K562 (cell line): ENCODE measurements around the gene AKAP12. TPM values are rescaled to one million over a fixed set of nuclear protein-coding genes. Genes with fewer than 3 reads are reported as not detected.
"Not testable (repeated sequence)": the region's sequence is repeated elsewhere in the genome, so short reads cannot be mapped to it uniquely, and the experiment has no call there.

Source experiments
- ATAC-seq: fragments of 200-7000 bp; cut with Tn5 transposase; 3 replicates; pipeline ENCODE4 v1.9.1; 2020; ENCODE audit warnings: moderate library complexity
- BruUV-seq: library from RNA; stranded (reverse); fragments of 400-500 nt; replicated peaks from 2 replicates; lab custom pipeline; 2021; lab: Mats Ljungman, UMichigan
- CTCF ChIA-PET: fragments of 300-600 bp; formaldehyde crosslinking; extraction: SDS; loops from one replicate; lab custom pipeline; 2021; ENCODE audit warnings: low intra/inter-chr PET ratio; lab: Yijun Ruan, JAX
- POLR2A ChIA-PET: fragments of 300-600, 350-650 bp; sonication (Branson Sonifier 250); formaldehyde crosslinking; extraction: SDS; loops from one replicate; lab custom pipeline; 2021; ENCODE audit warnings: antibody characterized with exemption, inconsistent platforms; lab: Yijun Ruan, JAX
- DNase-seq, 4 experiments: peaks; one replicate each; pipeline versions ENCODE4 v3.0.0 to v3.0.0-alpha.2; 2011 to 2018; ENCODE audit warnings: low spot score in 3 of 4, mixed read lengths in 3 of 4; ENCODE audit errors: extremely low read depth in 1 of 4
- FAIRE-seq: peaks from 2 replicates; lab custom pipeline; 2011; peaks lifted over from hg19 to GRCh38; lab: Jason Lieb, UNC
- H2AFZ ChIP-seq: 2 replicates; pipeline ENCODE4 v1.6.0; 2011; ENCODE audit warnings: low read depth, low read length, control low read depth, inconsistent platforms
- H3K27ac ChIP-seq: fragments of 200-600 bp; 3 replicates; pipeline ENCODE4 v1.8.0; 2011; ENCODE audit warnings: low read depth, mild to moderate bottlenecking, control low read depth, inconsistent platforms, low read length, moderate library complexity, mixed read lengths; ENCODE audit errors: extremely low read depth
- H3K27me3 ChIP-seq, 2 experiments: fragments of 300-600 bp in 1 of 2; 2 replicates in 1 of 2; 3 replicates in 1 of 2; pipeline versions ENCODE4 v1.6.0 to v1.8.0; 2011; ENCODE audit warnings: inconsistent platforms in 2 of 2, low read length in 2 of 2, mild to moderate bottlenecking in 1 of 2, mixed read lengths in 1 of 2, moderate library complexity in 1 of 2; ENCODE audit not compliant: control insufficient read depth in 2 of 2, insufficient read depth in 2 of 2
- H3K36me3 ChIP-seq: fragments of 300-600 bp; 3 replicates; pipeline ENCODE4 v1.8.0; 2011; ENCODE audit warnings: mild to moderate bottlenecking, low read length, inconsistent platforms; ENCODE audit not compliant: control insufficient read depth, insufficient read depth
- H3K4me1 ChIP-seq, 2 experiments: fragments of 200-600 bp in 1 of 2; replicated peaks in 1 of 2; 2 replicates in 1 of 2; 3 replicates in 1 of 2; pipeline versions ENCODE4 v1.5.1 to v1.8.0; 2011; ENCODE audit warnings: inconsistent platforms in 2 of 2, low read length in 2 of 2, mild to moderate bottlenecking in 1 of 2, mixed read lengths in 1 of 2, moderate library complexity in 1 of 2; ENCODE audit not compliant: control insufficient read depth in 2 of 2, insufficient read depth in 2 of 2
- H3K4me2 ChIP-seq: 2 replicates; pipeline ENCODE4 v1.6.1; 2011; ENCODE audit warnings: low read length, control low read depth, inconsistent platforms, mixed read lengths; ENCODE audit not compliant: insufficient read depth
- H3K4me3 ChIP-seq: fragments of 200-600 bp; sonication (generic), shearing (Covaris generic); 2 replicates; pipeline ENCODE4 v1.5.1; 2016; ENCODE audit warnings: control low read depth, inconsistent platforms
- H3K79me2 ChIP-seq: fragments of 200-600 bp; 3 replicates; pipeline ENCODE4 v1.8.0; 2011; ENCODE audit warnings: low read length, inconsistent platforms; ENCODE audit not compliant: control insufficient read depth, insufficient read depth
- H3K9ac ChIP-seq, 2 experiments: 2 replicates each; pipeline versions ENCODE4 v1.6.0 to v1.6.1; 2011; ENCODE audit warnings: low read depth in 2 of 2, low read length in 2 of 2, control low read depth in 1 of 2, inconsistent platforms in 1 of 2, mild to moderate bottlenecking in 1 of 2, mixed read lengths in 1 of 2; ENCODE audit not compliant: insufficient read depth in 1 of 2
- H3K9me1 ChIP-seq: one replicate; pipeline ENCODE4 v1.6.0; 2011; ENCODE audit warnings: inconsistent platforms, mild to moderate bottlenecking, low read length, moderate library complexity; ENCODE audit not compliant: control insufficient read depth, insufficient read depth
- H3K9me3 ChIP-seq: replicated peaks from 2 replicates; pipeline ENCODE4 v1.5.1; 2011; ENCODE audit warnings: low read depth, low read length, inconsistent platforms; ENCODE audit not compliant: control insufficient read depth, insufficient read depth
- H4K20me1 ChIP-seq: replicated peaks from 2 replicates; pipeline ENCODE4 v1.6.1; 2011; ENCODE audit warnings: low read length, inconsistent platforms, mixed read lengths; ENCODE audit not compliant: control insufficient read depth, insufficient read depth
- CBX2 ChIP-seq: fragments of 200-600 bp; sonication (generic); IDR thresholded peaks from one replicate; pipeline ENCODE4 v1.6.1; 2012; ENCODE audit warnings: mild to moderate bottlenecking, low read length, inconsistent platforms; ENCODE audit not compliant: insufficient read depth, poor library complexity, severe bottlenecking
- EHMT2 ChIP-seq: fragments of 450-650 bp; IDR thresholded peaks from 2 replicates; pipeline ENCODE4 v1.6.1; 2018; ENCODE audit warnings: antibody characterized with exemption
- KLF16 ChIP-seq: IDR thresholded peaks from 2 replicates; pipeline ENCODE4 v1.6.1; 2016; ENCODE audit warnings: antibody characterized with exemption
- MAX ChIP-seq: sonication (generic); formaldehyde crosslinking; IDR thresholded peaks from 2 replicates; pipeline ENCODE4 v1.9.0; 2022; ENCODE audit warnings: mild to moderate bottlenecking, missing genetic modification reagents
- MNT ChIP-seq, 2 experiments: fragments of 450-650 bp; conservative IDR thresholded peaks; 2 replicates each; pipeline ENCODE4 v1.6.1; 2017; ENCODE audit warnings: mild to moderate bottlenecking in 2 of 2, moderate library complexity in 2 of 2
- NCOA6 ChIP-seq: fragments of 450-650 bp; IDR thresholded peaks from 2 replicates; pipeline ENCODE4 v1.6.1; 2017; ENCODE audit warnings: mild to moderate bottlenecking
- NFIX ChIP-seq: fragments of 250-450 bp; sonication (Bioruptor Pico); IDR thresholded peaks from 2 replicates; pipeline ENCODE4 v1.4.0; 2020; ENCODE audit warnings: low read depth, mild to moderate bottlenecking, moderate library complexity
- NR2C1 ChIP-seq, 2 experiments: fragments of 450-650 bp; IDR thresholded peaks; 2 replicates each; pipeline ENCODE4 v1.6.1; 2017; ENCODE audit warnings: mild to moderate bottlenecking in 2 of 2, antibody characterized with exemption in 1 of 2, inconsistent platforms in 1 of 2, missing compliant biosample characterization in 1 of 2, missing genetic modification characterization in 1 of 2
- SAFB ChIP-seq: fragments of 200-400 bp; formaldehyde crosslinking; IDR thresholded peaks from 2 replicates; pipeline ENCODE4 v1.6.1; 2017; ENCODE audit warnings: low read depth, low read length, borderline replicate concordance
- ZNF347 ChIP-seq: fragments of 450-650 bp; formaldehyde crosslinking; IDR thresholded peaks from 2 replicates; pipeline ENCODE4 v1.4.0; 2020; ENCODE audit warnings: low read depth, mild to moderate bottlenecking, moderate library complexity
- ZNF76 ChIP-seq: fragments of 250-450 bp; sonication (Bioruptor Pico); IDR thresholded peaks from 2 replicates; pipeline ENCODE4 v1.4.0; 2020; ENCODE audit warnings: mild to moderate bottlenecking, moderate library complexity, borderline replicate concordance
- WGBS: fragments of 100-300 bp; shearing (Covaris generic); methylation state at CpG from one replicate; pipeline ENCODE4 v1.1.6; 2016; ENCODE audit warnings: low coverage, mixed read lengths; ENCODE audit not compliant: insufficient coverage; ENCODE audit errors: missing lambda C conversion rate; 5-methylcytosine and 5-hydroxymethylcytosine counted together
- in situ Hi-C: fragments of 300-500 bp; cut with MboI; formaldehyde crosslinking; loops from 4 replicates; pipeline ENCODE4 v1.15.0; 2018; ENCODE audit warnings: inconsistent platforms, mixed read lengths
- intact Hi-C: fragments of 100-400 bp; cut with micrococcal nuclease; formaldehyde crosslinking; loops from 2 replicates; pipeline ENCODE4 v1.14.2; 2022
- polyA plus RNA-seq, 8 experiments: library from polyadenylated mRNA; depleted of rRNA in 4 of 8; stranded (reverse) in 5 of 8; unstranded in 3 of 8; fragments of >200 nt; fragmentation: Nextera tagmentation in 2 of 8; fragmentation: Illumina TruSeq in 1 of 8; extraction: Ambion mirVana in 2 of 8; extraction: Trizol in 1 of 8; gene quantifications; 2 replicates each; pipeline versions ENCODE4 v1.2.1 to v1.2.3, GENCODE V29; 2011 to 2014; ENCODE audit warnings: inconsistent platforms in 1 of 8, missing spikeins in 1 of 8
- total RNA-seq, 7 experiments: library from RNA; depleted of rRNA in 6 of 7; stranded (reverse); fragments of >200 nt in 6 of 7; fragmentation: Illumina TruSeq in 2 of 7; extraction: Trizol in 2 of 7; gene quantifications; 2 replicates each; pipeline versions ENCODE4 v1.2.1 to v1.2.3, GENCODE V29; 2011 to 2021; ENCODE audit warnings: low replicate concordance in 1 of 7
- TF ChIP-seq, protein P1 (sequence below), 2 experiments: fragments of 450-650 bp in 1 of 2; sonication (generic) in 1 of 2; formaldehyde crosslinking; conservative IDR thresholded peaks; 2 replicates each; pipeline versions ENCODE4 v1.4.0 to v1.8.1; 2020 to 2022; ENCODE audit warnings: mild to moderate bottlenecking in 1 of 2, missing genetic modification reagents in 1 of 2

Gene AKAP12
- total and polyA plus RNA-seq, 9 of the 15 experiments (the other 6 are each of a cell fraction or from before 2014, with no cell fraction given) = 0.08 to 2.0 (median 0.62) TPM

- H2AFZ ChIP-seq, CTCF ChIA-PET, in situ Hi-C loops, DNase-seq, H3K9ac ChIP-seq, ATAC-seq, H3K4me2 ChIP-seq, intact Hi-C loops, H3K4me1 ChIP-seq, H3K9me1 ChIP-seq, H3K9me3 ChIP-seq, H4K20me1 ChIP-seq, H3K27ac ChIP-seq, H3K36me3 ChIP-seq, FAIRE-seq, H3K4me3 ChIP-seq, H3K79me2 ChIP-seq, BruUV-seq: not testable (repeated sequence)
- WGBS = 12% methylated on average over 10 of the region's 10 CpGs
- POLR2A ChIA-PET = interaction anchor here (0.7 to 1.7 kb wide), 3 partner anchors 9 to 270 kb away, joined by 3 to 4 read pairs (median 3); no protein-coding TSS in a partner anchor
- H3K27me3 ChIP-seq = peaks cover 47 to 63% of the 10 kb centered on the region in 2 experiments
These were observed 103.0 kb downstream of the AKAP12 start for GRCh38 chr6:151342750-151343149.

GRCh38 chr6:151349651-151350270 lies 110.0 kb downstream of the AKAP12 start:
- Histone ChIP-seq H3K27me3 (peaks cover 64 to 67% of the 10 kb centered on the region in 2 experiments), H3K9ac (no peak overlapping the region), H3K9me1 (no peaks in the 10 kb centered on the region), H4K20me1 (0 out of 2 replicates have a peak, but pooled peaks cover 4% of the 10 kb centered on the region), H2AFZ (no peak overlapping the region), H3K4me2 (no peak overlapping the region), H3K36me3 (no peaks in the 10 kb centered on the region), H3K79me2 (no peaks in the 10 kb centered on the region), H3K4me1 (peaks cover 0 to 4% of the 10 kb centered on the region in 2 experiments; a peak in 2 of 5 replicates), H3K4me3 (no peak overlapping the region), H3K27ac (no peak overlapping the region), H3K9me3 (no peaks in the 10 kb centered on the region)
- FAIRE-seq = no peak
- CTCF ChIA-PET = no interaction called here
- BruUV-seq = no TSS peak
- POLR2A ChIA-PET = interaction anchor here (0.5 to 1.2 kb wide), 4 partner anchors 10 to 102 kb away, joined by 3 to 5 read pairs (median 3); partner anchors contain the start of gene RMND1
- in situ Hi-C loops = no loop called here
- intact Hi-C loops = no loop called here
- no peak for DNase-seq
- peak; percentile 12; the same call in 1 of the 3 replicates for ATAC-seq
- WGBS = 4% methylated on average over 19 of the region's 19 CpGs
- TF ChIP-seq MNT (conservative IDR thresholded peaks at IDR 0.05) = no peak
- TF ChIP-seq KLF16 = no peak
- no peak for TF ChIP-seq NCOA6
- TF ChIP-seq ZNF76 = no peak
- no peak for TF ChIP-seq CBX2
- peak; percentile 65; the same call in 1 of the 2 replicates for TF ChIP-seq EHMT2
- TF ChIP-seq SAFB = no peak
- TF ChIP-seq, protein P1, sequence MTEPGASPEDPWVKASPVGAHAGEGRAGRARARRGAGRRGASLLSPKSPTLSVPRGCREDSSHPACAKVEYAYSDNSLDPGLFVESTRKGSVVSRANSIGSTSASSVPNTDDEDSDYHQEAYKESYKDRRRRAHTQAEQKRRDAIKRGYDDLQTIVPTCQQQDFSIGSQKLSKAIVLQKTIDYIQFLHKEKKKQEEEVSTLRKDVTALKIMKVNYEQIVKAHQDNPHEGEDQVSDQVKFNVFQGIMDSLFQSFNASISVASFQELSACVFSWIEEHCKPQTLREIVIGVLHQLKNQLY (CRISPR knock-in tag; conservative IDR thresholded peaks at IDR 0.05) = no peak
- TF ChIP-seq NFIX = no peak
- no peak for TF ChIP-seq NR2C1 (IDR thresholded peaks at IDR 0.05)
- TF ChIP-seq NR2C1 (tag; IDR thresholded peaks at IDR 0.05) = no peak
- no peak for TF ChIP-seq MAX (CRISPR knock-in tag)
- TF ChIP-seq ZNF347 = no peak
